ENCODE measurements around the gene ITGB6.

The ITGB6 gene

GRCh38 chr2:160096409-160096808 is 103.7 kb downstream of the ITGB6 start:
- TF ChIP-seq CTCF (IDR thresholded peaks at IDR 0.05; ENCODE audit: borderline replicate concordance, insufficient read depth, low read depth, low read length), result no peak
- H3K4me3 ChIP-seq (ENCODE audit: low read depth, low read length), result no peak overlapping the region

GRCh38 chr2:160092445-160092844 is 107.6 kb downstream of the ITGB6 start:
- no peak overlapping the region for H3K4me3 ChIP-seq (ENCODE audit: low read depth, low read length)
- TF ChIP-seq CTCF (IDR thresholded peaks at IDR 0.05; ENCODE audit: borderline replicate concordance, insufficient read depth, low read depth, low read length), result no peak

GRCh38 chr2:160091381-160091780 is 108.7 kb downstream of the ITGB6 start:
- TF ChIP-seq CTCF (IDR thresholded peaks at IDR 0.05; ENCODE audit: borderline replicate concordance, insufficient read depth, low read depth, low read length), result no peak

GRCh38 chr2:160087854-160088745 is 112.0 kb downstream of the ITGB6 start:
- TF ChIP-seq CTCF (IDR thresholded peaks at IDR 0.05; ENCODE audit: borderline replicate concordance, insufficient read depth, low read depth, low read length), result peak; percentile 38; the same call in 1 of the 2 replicates
- no peak overlapping the region for H3K4me3 ChIP-seq (ENCODE audit: low read depth, low read length)

More at GRCh38 chr2:160091381-160091780, 108.7 kb downstream of the ITGB6 start:
- no peak overlapping the region for H3K4me3 ChIP-seq (ENCODE audit: low read depth, low read length)

- no peak overlapping the region for H3K4me3 ChIP-seq (ENCODE audit: low read depth, low read length)
- TF ChIP-seq CTCF (IDR thresholded peaks at IDR 0.05; ENCODE audit: borderline replicate concordance, insufficient read depth, low read depth, low read length), result peak; percentile 31; the same call in 1 of the 2 replicates
These were observed 114.4 kb downstream of the ITGB6 start for GRCh38 chr2:160085662-160086061.

GRCh38 chr2:160077912-160078810 is 121.9 kb downstream of the ITGB6 start:
- TF ChIP-seq CTCF (IDR thresholded peaks at IDR 0.05; ENCODE audit: borderline replicate concordance, insufficient read depth, low read depth, low read length), result no peak
- H3K4me3 ChIP-seq (ENCODE audit: low read depth, low read length), result no peak overlapping the region

Data from GM12875 (cell line).